Measurements from ENCODE around the gene TRIM56.

- TF ChIP-seq REST (IDR thresholded peaks at IDR 0.05; ENCODE audit: insufficient read depth in 1 of 2, low read depth in 2 of 2, low read length in 2 of 2) = no peak
- TF ChIP-seq SIN3A (IDR thresholded peaks at IDR 0.05; ENCODE audit: borderline replicate concordance, insufficient read depth, low read length) = no peak; the same call in 1 of the 2 replicates
- TF ChIP-seq POLR2AphosphoS5 (IDR thresholded peaks at IDR 0.05; ENCODE audit: low read depth, low read length) = no peak; the same call in 1 of the 2 replicates
- TF ChIP-seq TAF1 (IDR thresholded peaks at IDR 0.05; ENCODE audit: borderline replicate concordance, insufficient read depth, low read length) = no peak
- TF ChIP-seq FOXP2 (optimal IDR thresholded peaks at IDR 0.05; ENCODE audit: borderline replicate concordance, extremely low read depth, extremely low read length, insufficient read depth) = peak; percentile 75
These were observed 53.1 kb downstream of the TRIM56 start for GRCh38 chr7:101138213-101138870.

All from PFSK-1 (cell line).